Ishikawa (cell line): ENCODE data around the gene BMI1.

Source experiments
- CREB1 ChIP-seq: IDR thresholded peaks from 2 replicates; pipeline ENCODE4 v1.6.1; 2012; ENCODE audit warnings: low read depth
- EGR1 ChIP-seq: IDR thresholded peaks from 2 replicates; pipeline ENCODE4 v1.6.1; 2012
- EP300 ChIP-seq: IDR thresholded peaks from 2 replicates; pipeline ENCODE4 v1.6.1; 2012; ENCODE audit warnings: borderline replicate concordance
- FOXM1 ChIP-seq: IDR thresholded peaks from 2 replicates; pipeline ENCODE4 v1.6.1; 2012; ENCODE audit warnings: low read depth, borderline replicate concordance
- MAX ChIP-seq: IDR thresholded peaks from 2 replicates; pipeline ENCODE4 v1.6.1; 2012
- NFIC ChIP-seq: IDR thresholded peaks from 2 replicates; pipeline ENCODE4 v1.6.1; 2012
- RAD21 ChIP-seq: IDR thresholded peaks from 2 replicates; pipeline ENCODE4 v1.6.1; 2012; ENCODE audit warnings: low read depth
- REST ChIP-seq: IDR thresholded peaks from 2 replicates; pipeline ENCODE4 v1.6.1; 2012; ENCODE audit warnings: low read depth, mild to moderate bottlenecking
- TAF1 ChIP-seq: IDR thresholded peaks from 2 replicates; pipeline ENCODE4 v1.6.1; 2012; ENCODE audit warnings: low read depth, mild to moderate bottlenecking
- TCF12 ChIP-seq: IDR thresholded peaks from 2 replicates; pipeline ENCODE4 v1.6.1; 2012; ENCODE audit warnings: low read depth
- TEAD4 ChIP-seq: IDR thresholded peaks from 2 replicates; pipeline ENCODE4 v1.6.1; 2012
- USF1 ChIP-seq: IDR thresholded peaks from 2 replicates; pipeline ENCODE4 v1.6.1; 2012
- YY1 ChIP-seq: IDR thresholded peaks from 2 replicates; pipeline ENCODE4 v1.6.1; 2012; ENCODE audit warnings: low read depth
- ZBTB7A ChIP-seq: IDR thresholded peaks from 2 replicates; pipeline ENCODE4 v1.6.1; 2012; ENCODE audit warnings: low read depth

Gene BMI1

GRCh38 chr10:22365644-22366434 is 44.9 kb downstream of the BMI1 start:
- TF ChIP-seq TCF12 (no peak), FOXM1 (no peak), REST (no peak), TEAD4 (no peak), USF1 (no peak), NFIC (no peak), MAX (no peak), ZBTB7A (no peak), TAF1 (no peak)

GRCh38 chr10:22366435-22366703 is 45.5 kb downstream of the BMI1 start:
- no peak for TF ChIP-seq REST
- TF ChIP-seq TEAD4: no peak
- TF ChIP-seq CREB1: no peak
- no peak for TF ChIP-seq FOXM1
- TF ChIP-seq RAD21: no peak
- no peak for TF ChIP-seq TCF12

GRCh38 chr10:22366771-22367170 is 45.9 kb downstream of the BMI1 start:
- no peak for TF ChIP-seq RAD21
- TF ChIP-seq REST: no peak
- TF ChIP-seq TAF1: no peak
- no peak for TF ChIP-seq YY1

GRCh38 chr10:22367471-22367870 is 46.6 kb downstream of the BMI1 start:
- no peak for TF ChIP-seq EGR1
- no peak for TF ChIP-seq TEAD4
- TF ChIP-seq REST: no peak
- TF ChIP-seq EP300: no peak
- TF ChIP-seq YY1: no peak
- no peak for TF ChIP-seq NFIC
- TF ChIP-seq TAF1: no peak

GRCh38 chr10:22368402-22368801 is 47.5 kb downstream of the BMI1 start:
- no peak for TF ChIP-seq RAD21
- no peak for TF ChIP-seq REST
- TF ChIP-seq EGR1: no peak
